ENCODE data around the gene NGFR.

- TF ChIP-seq EZH2 (IDR thresholded peaks at IDR 0.05; ENCODE audit: low read length, missing control alignments) (no peak), CTCF (conservative IDR thresholded peaks at IDR 0.05 in 1 of 2, IDR thresholded peaks at IDR 0.05 in 1 of 2; ENCODE audit: low read depth in 1 of 2, low read length in 2 of 2) (no peak)
These were observed 7.2 kb downstream of the NGFR start for GRCh38 chr17:49502254-49502653.
